HepG2 (cell line): ENCODE measurements around the gene FUT4. TPM values are rescaled to one million over a fixed set of nuclear protein-coding genes. Genes with fewer than 3 reads are reported as not detected.
A peak's percentile ranks its signal among the peaks of the same experiment; 100 is the strongest.

Experiments
- IKZF4 ChIP-seq: sonication (generic); formaldehyde crosslinking; IDR thresholded peaks from 2 replicates; pipeline ENCODE4 v1.5.1; 2020; ENCODE audit warnings: borderline replicate concordance, mild to moderate bottlenecking, low read depth, missing genetic modification reagents; ENCODE audit errors: not compliant biosample characterization
- KDM4B ChIP-seq: sonication (generic); formaldehyde crosslinking; IDR thresholded peaks from 2 replicates; pipeline ENCODE4 v1.4.0; 2020; ENCODE audit warnings: missing genetic modification reagents
- NFE2 ChIP-seq: sonication (generic); formaldehyde crosslinking; IDR thresholded peaks from 2 replicates; pipeline ENCODE4 v1.4.0; 2020; ENCODE audit warnings: missing genetic modification reagents
- NFIB ChIP-seq: sonication (generic); formaldehyde crosslinking; IDR thresholded peaks from 2 replicates; pipeline ENCODE4 v1.9.0; 2021; ENCODE audit warnings: missing genetic modification reagents, mild to moderate bottlenecking, borderline replicate concordance
- PATZ1 ChIP-seq: sonication (generic); formaldehyde crosslinking; IDR thresholded peaks from 2 replicates; pipeline ENCODE4 v1.4.0; 2020; ENCODE audit warnings: missing genetic modification reagents
- PAX8 ChIP-seq: sonication (generic); formaldehyde crosslinking; IDR thresholded peaks from 2 replicates; pipeline ENCODE4 v1.8.0; 2022; ENCODE audit warnings: mild to moderate bottlenecking, missing genetic modification reagents, borderline replicate concordance
- PHB2 ChIP-seq: fragments of 450-650 bp; IDR thresholded peaks from 2 replicates; pipeline ENCODE4 v1.6.1; 2018; ENCODE audit not compliant: partially characterized antibody
- SOX5 ChIP-seq: IDR thresholded peaks from 2 replicates; pipeline ENCODE4 v1.6.1; 2016; ENCODE audit warnings: borderline replicate concordance
- STAT5B ChIP-seq: sonication (generic); formaldehyde crosslinking; IDR thresholded peaks from 2 replicates; pipeline ENCODE4 v1.4.0; 2020; ENCODE audit warnings: missing genetic modification reagents
- TBP ChIP-seq: sonication (generic); formaldehyde crosslinking; IDR thresholded peaks from 2 replicates; pipeline ENCODE4 v1.5.0; 2020; ENCODE audit warnings: missing genetic modification reagents
- TEAD3 ChIP-seq: optimal IDR thresholded peaks from 2 replicates; pipeline ENCODE3; 2016; ENCODE audit warnings: borderline replicate concordance
- ZBTB37 ChIP-seq: sonication (generic); formaldehyde crosslinking; IDR thresholded peaks from 2 replicates; pipeline ENCODE4 v1.4.0; 2020; ENCODE audit warnings: mild to moderate bottlenecking, missing genetic modification reagents
- ZKSCAN5 ChIP-seq: sonication (generic); formaldehyde crosslinking; IDR thresholded peaks from 2 replicates; pipeline ENCODE4 v1.5.1; 2020; ENCODE audit warnings: mild to moderate bottlenecking, missing genetic modification reagents
- ZNF101 ChIP-seq: sonication (generic); formaldehyde crosslinking; IDR thresholded peaks from 2 replicates; pipeline ENCODE4 v1.4.0; 2020; ENCODE audit warnings: mild to moderate bottlenecking, low read depth, missing genetic modification reagents, borderline replicate concordance
- ZNF225 ChIP-seq: sonication (generic); formaldehyde crosslinking; IDR thresholded peaks from 2 replicates; pipeline ENCODE4 v1.4.0; 2020; ENCODE audit warnings: mild to moderate bottlenecking, missing genetic modification reagents
- ZNF256 ChIP-seq: sonication (generic); formaldehyde crosslinking; conservative IDR thresholded peaks from 2 replicates; pipeline ENCODE4 v1.4.0; 2020; ENCODE audit warnings: missing genetic modification reagents
- ZNF317 ChIP-seq: sonication (generic); formaldehyde crosslinking; IDR thresholded peaks from 2 replicates; pipeline ENCODE4 v1.5.0; 2020; ENCODE audit warnings: mild to moderate bottlenecking, missing genetic modification reagents
- ZNF512B ChIP-seq: sonication (generic); formaldehyde crosslinking; IDR thresholded peaks from 2 replicates; pipeline ENCODE4 v1.5.1; 2020; ENCODE audit warnings: missing genetic modification reagents, mild to moderate bottlenecking, borderline replicate concordance
- ZNF558 ChIP-seq: sonication (generic); formaldehyde crosslinking; IDR thresholded peaks from 2 replicates; pipeline ENCODE4 v1.9.0; 2022; ENCODE audit warnings: mild to moderate bottlenecking, missing genetic modification reagents, borderline replicate concordance
- ZNF616 ChIP-seq: sonication (generic); formaldehyde crosslinking; IDR thresholded peaks from 2 replicates; pipeline ENCODE4 v1.5.0; 2020; ENCODE audit warnings: low read depth, mild to moderate bottlenecking, missing genetic modification reagents
- ZNF644 ChIP-seq: IDR thresholded peaks from 2 replicates; pipeline ENCODE4 v1.6.1; 2016; ENCODE audit warnings: low read depth
- ZNF670 ChIP-seq: sonication (generic); formaldehyde crosslinking; IDR thresholded peaks from 2 replicates; pipeline ENCODE4 v1.8.0; 2022; ENCODE audit warnings: mild to moderate bottlenecking, missing genetic modification reagents, borderline replicate concordance
- polyA plus RNA-seq, 8 experiments: library from polyadenylated mRNA; depleted of rRNA in 3 of 8; stranded (reverse) in 7 of 8; unstranded in 1 of 8; fragments of >200 nt; fragmentation: Illumina TruSeq in 4 of 8; extraction: Trizol in 4 of 8; gene quantifications; 2 replicates each; pipeline versions ENCODE4 v1.2.1 to v1.2.3, GENCODE V29; 2011 to 2016; ENCODE audit warnings: low read depth in 4 of 8, missing spikeins in 1 of 8, mixed read lengths in 1 of 8; ENCODE audit not compliant: insufficient read depth in 1 of 8
- total RNA-seq, 5 experiments: library from RNA; depleted of rRNA; stranded (reverse); fragments of >200 nt; fragmentation: Illumina TruSeq; extraction: Trizol; gene quantifications; 2 replicates each; pipeline ENCODE4 v1.2.3, GENCODE V29; 2016; ENCODE audit warnings: low read depth in 1 of 5

The FUT4 gene
- total and polyA plus RNA-seq, 2 of the 13 experiments (the other 11 are each of a cell fraction or from before 2014, with no cell fraction given): 0.28 to 0.60 TPM

- TF ChIP-seq PAX8 (CRISPR knock-in tag) (no peak), ZNF670 (CRISPR knock-in tag) (no peak), ZNF512B (CRISPR knock-in tag) (0 out of 2 replicates have a peak, but pooled peaks have one; percentile 22), NFE2 (CRISPR knock-in tag) (no peak), ZNF225 (CRISPR knock-in tag) (no peak), STAT5B (CRISPR knock-in tag) (no peak), PHB2 (no peak), ZNF558 (CRISPR knock-in tag) (no peak), TBP (CRISPR knock-in tag) (no peak), PATZ1 (CRISPR knock-in tag) (peak; percentile 8; the same call in 1 of the 2 replicates), TEAD3 (CRISPR knock-in tag) (peak; percentile 29), ZBTB37 (CRISPR knock-in tag) (no peak), ZNF317 (CRISPR knock-in tag) (no peak), IKZF4 (CRISPR knock-in tag) (no peak), ZKSCAN5 (no peak), ZNF616 (CRISPR knock-in tag) (no peak), NFIB (CRISPR knock-in tag) (no peak), ZNF256 (no peak), ZNF644 (CRISPR knock-in tag) (no peak), SOX5 (CRISPR knock-in tag) (no peak), ZNF101 (no peak), KDM4B (CRISPR knock-in tag) (no peak)
These were observed 31.6 kb upstream of the FUT4 start, which contains the start of gene C11orf97 (continued) for GRCh38 chr11:94511932-94512781.
